Mesenchymal stem cell (in vitro differentiated cells and primary cell): Measurements from ENCODE around the gene HMOX1.

Experiments
- DNase-seq: peaks from one replicate; pipeline ENCODE4 v3.0.0-alpha.2; 2013
- H2AFZ ChIP-seq: one replicate; pipeline ENCODE4 v1.6.1; 2013; ENCODE audit warnings: low read depth, mild to moderate bottlenecking, control low read depth, inconsistent platforms, low read length, moderate library complexity
- H2AK5ac ChIP-seq: 2 replicates; pipeline ENCODE4 v1.6.1; 2013; ENCODE audit warnings: low read length, moderate library complexity, mild to moderate bottlenecking, inconsistent platforms; ENCODE audit not compliant: severe bottlenecking
- H2BK120ac ChIP-seq: one replicate; pipeline ENCODE4 v1.6.1; 2013; ENCODE audit warnings: low read depth, mild to moderate bottlenecking, inconsistent platforms, low read length, moderate library complexity
- H2BK12ac ChIP-seq, 2 experiments: one replicate each; pipeline ENCODE4 v1.6.1; 2013; ENCODE audit warnings: inconsistent platforms in 2 of 2, low read length in 2 of 2, mild to moderate bottlenecking in 2 of 2, moderate library complexity in 2 of 2, control low read depth in 1 of 2
- H2BK15ac ChIP-seq: one replicate; pipeline ENCODE4 v1.6.1; 2013; ENCODE audit warnings: mild to moderate bottlenecking, low read depth, inconsistent platforms; ENCODE audit not compliant: poor library complexity, severe bottlenecking
- H2BK5ac ChIP-seq: 2 replicates; pipeline ENCODE4 v1.6.1; 2013; ENCODE audit warnings: low read depth, mild to moderate bottlenecking, low read length, control low read depth, inconsistent platforms; ENCODE audit not compliant: poor library complexity, severe bottlenecking
- H3K14ac ChIP-seq, 2 experiments: one replicate each; pipeline ENCODE4 v1.6.1; 2013; ENCODE audit warnings: inconsistent platforms in 2 of 2, low read length in 2 of 2, control low read depth in 1 of 2, mild to moderate bottlenecking in 1 of 2, moderate library complexity in 1 of 2
- H3K18ac ChIP-seq, 2 experiments: one replicate each; pipeline ENCODE4 v1.6.1; 2013; ENCODE audit warnings: inconsistent platforms in 2 of 2, low read length in 2 of 2, control low read depth in 1 of 2, low read depth in 1 of 2, mild to moderate bottlenecking in 1 of 2
- H3K23ac ChIP-seq, 2 experiments: one replicate each; pipeline ENCODE4 v1.6.1; 2013; ENCODE audit warnings: inconsistent platforms in 2 of 2, low read length in 2 of 2, mild to moderate bottlenecking in 2 of 2, moderate library complexity in 2 of 2, control low read depth in 1 of 2
- H3K27ac ChIP-seq: 2 replicates; pipeline ENCODE4 v1.5.1; 2013; ENCODE audit warnings: mild to moderate bottlenecking, moderate library complexity, low read length, control low read depth, inconsistent platforms; ENCODE audit not compliant: poor library complexity, severe bottlenecking
- H3K27me3 ChIP-seq, 2 experiments: 2 replicates each; pipeline versions ENCODE4 v1.6.1 to v1.7.0; 2013; ENCODE audit warnings: low read length in 2 of 2, mild to moderate bottlenecking in 2 of 2, moderate library complexity in 2 of 2, control low read depth in 1 of 2, inconsistent platforms in 1 of 2; ENCODE audit not compliant: control insufficient read depth in 1 of 2, insufficient read depth in 1 of 2
- H3K36me3 ChIP-seq, 2 experiments: 2 replicates each; pipeline versions ENCODE4 v1.6.1 to v1.7.0; 2013; ENCODE audit warnings: low read length in 2 of 2, control low read depth in 1 of 2, inconsistent platforms in 1 of 2, low read depth in 1 of 2, mild to moderate bottlenecking in 1 of 2; ENCODE audit not compliant: insufficient read depth in 2 of 2, control insufficient read depth in 1 of 2
- H3K4ac ChIP-seq, 2 experiments: one replicate each; pipeline ENCODE4 v1.6.1; 2013; ENCODE audit warnings: inconsistent platforms in 2 of 2, low read length in 2 of 2, mild to moderate bottlenecking in 2 of 2, moderate library complexity in 2 of 2, control low read depth in 1 of 2, low read depth in 1 of 2
- H3K4me1 ChIP-seq: 2 replicates; pipeline ENCODE4 v1.6.1; 2013; ENCODE audit warnings: low read depth, low read length, control low read depth; ENCODE audit not compliant: control insufficient read depth, insufficient read depth
- H3K4me2 ChIP-seq: 2 replicates; pipeline ENCODE4 v1.6.1; 2013; ENCODE audit warnings: low read length, mild to moderate bottlenecking, inconsistent platforms; ENCODE audit not compliant: poor library complexity, severe bottlenecking
- H3K4me3 ChIP-seq, 2 experiments: 2 replicates each; pipeline versions ENCODE4 v1.5.1 to v1.7.0; 2013; ENCODE audit warnings: low read length in 2 of 2, mild to moderate bottlenecking in 2 of 2, control low read depth in 1 of 2, low read depth in 1 of 2; ENCODE audit not compliant: insufficient read depth in 1 of 2
- H3K79me1 ChIP-seq: replicated peaks from 2 replicates; pipeline ENCODE4 v1.6.1; 2013; ENCODE audit warnings: mild to moderate bottlenecking, control low read depth, low read length, inconsistent platforms; ENCODE audit not compliant: poor library complexity, severe bottlenecking
- H3K9ac ChIP-seq: 2 replicates; pipeline ENCODE4 v1.7.0; 2013; ENCODE audit warnings: mild to moderate bottlenecking, low read length, moderate library complexity
- H3K9me3 ChIP-seq: 2 replicates; pipeline ENCODE4 v1.7.0; 2013; ENCODE audit warnings: mild to moderate bottlenecking, low read length; ENCODE audit not compliant: control insufficient read depth
- H4K8ac ChIP-seq: one replicate; pipeline ENCODE4 v1.6.1; 2013; ENCODE audit warnings: inconsistent platforms, mild to moderate bottlenecking, low read length, moderate library complexity
- H4K91ac ChIP-seq: one replicate; pipeline ENCODE4 v1.6.1; 2013; ENCODE audit warnings: mild to moderate bottlenecking, low read length, inconsistent platforms
- WGBS: methylation state at CpG from one replicate; pipeline ENCODE4 v1.1.7; 2013; ENCODE audit warnings: mixed read lengths; 5-methylcytosine and 5-hydroxymethylcytosine counted together

Gene HMOX1

GRCh38 chr22:35403356-35403755 lies 22.5 kb downstream of the HMOX1 start:
- H4K8ac ChIP-seq = no peak overlapping the region
- H3K27me3 ChIP-seq = no peaks in the 10 kb centered on the region
- peaks cover 32 to 41% of the 10 kb centered on the region in 2 experiments for H3K36me3 ChIP-seq
- WGBS = 83% methylated on average over 6 of the region's 7 CpGs
- peaks cover 11% of the 10 kb centered on the region for H3K4me1 ChIP-seq
- DNase-seq = no peak
- H3K9me3 ChIP-seq = no peaks in the 10 kb centered on the region
- H3K18ac ChIP-seq = no peak overlapping the region
- H3K14ac ChIP-seq = no peak overlapping the region
- H4K91ac ChIP-seq = no peak overlapping the region
- H2AK5ac ChIP-seq = no peak overlapping the region
- H3K79me1 ChIP-seq = peaks cover 26% of the 10 kb centered on the region
- H3K4ac ChIP-seq = no peak overlapping the region
- no peak overlapping the region for H3K4me3 ChIP-seq
- no peak overlapping the region for H3K4me2 ChIP-seq
- no peak overlapping the region for H2BK15ac ChIP-seq
- H2BK5ac ChIP-seq = no peak overlapping the region
- H3K27ac ChIP-seq = no peak overlapping the region
- no peak overlapping the region for H3K9ac ChIP-seq
- H3K23ac ChIP-seq = no peak overlapping the region
- H2AFZ ChIP-seq = no peak overlapping the region
- H2BK12ac ChIP-seq = no peak overlapping the region
- H2BK120ac ChIP-seq = no peak overlapping the region

- H3K4me3 ChIP-seq = no peak overlapping the region
- no peak for DNase-seq
- peaks cover 35 to 46% of the 10 kb centered on the region in 2 experiments for H3K36me3 ChIP-seq
- no peak overlapping the region for H2BK12ac ChIP-seq
- peaks cover 11% of the 10 kb centered on the region for H3K4me1 ChIP-seq
- no peak overlapping the region for H3K9ac ChIP-seq
- no peak overlapping the region for H3K18ac ChIP-seq
- H3K23ac ChIP-seq = no peak overlapping the region
- no peak overlapping the region for H3K4me2 ChIP-seq
- no peak overlapping the region for H4K8ac ChIP-seq
- H3K14ac ChIP-seq = no peak overlapping the region
- H2BK15ac ChIP-seq = no peak overlapping the region
- H2BK5ac ChIP-seq = no peak overlapping the region
- no peak overlapping the region for H2AFZ ChIP-seq
- H3K27me3 ChIP-seq = no peaks in the 10 kb centered on the region
- WGBS = 100% methylated on average over 1 of the region's 5 CpGs
- no peak overlapping the region for H3K27ac ChIP-seq
- peaks cover 26% of the 10 kb centered on the region for H3K79me1 ChIP-seq
- no peak overlapping the region for H2AK5ac ChIP-seq
- H4K91ac ChIP-seq = no peak overlapping the region
- H3K4ac ChIP-seq = no peak overlapping the region
- no peaks in the 10 kb centered on the region for H3K9me3 ChIP-seq
- no peak overlapping the region for H2BK120ac ChIP-seq
Observed at GRCh38 chr22:35404176-35404575, 23.3 kb downstream of the HMOX1 start.

GRCh38 chr22:35406443-35406842 lies 25.5 kb downstream of the HMOX1 start:
- peaks cover 15% of the 10 kb centered on the region for H3K79me1 ChIP-seq
- H3K18ac ChIP-seq = no peak overlapping the region
- H2AK5ac ChIP-seq = no peak overlapping the region
- H3K27me3 ChIP-seq = no peaks in the 10 kb centered on the region
- no peak overlapping the region for H3K23ac ChIP-seq
- H4K8ac ChIP-seq = no peak overlapping the region
- H2BK12ac ChIP-seq = no peak overlapping the region
- 98% methylated on average over 13 of the region's 13 CpGs for WGBS
- H2BK15ac ChIP-seq = no peak overlapping the region
- no peak overlapping the region for H2BK5ac ChIP-seq
- no peak overlapping the region for H4K91ac ChIP-seq
- no peak overlapping the region for H3K14ac ChIP-seq
- no peak overlapping the region for H3K9ac ChIP-seq
- peaks cover 4% of the 10 kb centered on the region for H3K4me1 ChIP-seq
- H3K4ac ChIP-seq = no peak overlapping the region
- no peak overlapping the region for H3K27ac ChIP-seq
- DNase-seq = no peak
- no peak overlapping the region for H3K4me2 ChIP-seq
- peaks cover 46 to 66% of the 10 kb centered on the region in 2 experiments for H3K36me3 ChIP-seq
- no peak overlapping the region for H2BK120ac ChIP-seq
- no peak overlapping the region for H2AFZ ChIP-seq
- no peak overlapping the region for H3K4me3 ChIP-seq
- no peaks in the 10 kb centered on the region for H3K9me3 ChIP-seq

- no peak overlapping the region for H3K27ac ChIP-seq
- H2BK120ac ChIP-seq = no peak overlapping the region
- H3K23ac ChIP-seq = no peak overlapping the region
- H2BK5ac ChIP-seq = no peak overlapping the region
- no peaks in the 10 kb centered on the region for H3K27me3 ChIP-seq
- H2AK5ac ChIP-seq = no peak overlapping the region
- H3K79me1 ChIP-seq = peaks cover 11% of the 10 kb centered on the region
- H2AFZ ChIP-seq = no peak overlapping the region
- H4K91ac ChIP-seq = peak overlapping the region; percentile 34
- no peak overlapping the region for H3K9ac ChIP-seq
- H4K8ac ChIP-seq = no peak overlapping the region
- H3K4me3 ChIP-seq = no peak overlapping the region
- H2BK12ac ChIP-seq = no peak overlapping the region
- H3K14ac ChIP-seq = no peak overlapping the region
- no peak overlapping the region for H3K4me2 ChIP-seq
- H3K4ac ChIP-seq = no peak overlapping the region
- no peak overlapping the region for H3K18ac ChIP-seq
- peaks cover 50 to 75% of the 10 kb centered on the region in 2 experiments for H3K36me3 ChIP-seq
- no peaks in the 10 kb centered on the region for H3K9me3 ChIP-seq
- WGBS = 93% methylated on average over 7 of the region's 7 CpGs
- peaks cover 4% of the 10 kb centered on the region for H3K4me1 ChIP-seq
- no peak overlapping the region for H2BK15ac ChIP-seq
- no peak for DNase-seq
Observed at GRCh38 chr22:35407362-35407761, 26.5 kb downstream of the HMOX1 start.
